D721Med (cell line): Measurements from ENCODE around the gene OAT.

Source experiments
- DNase-seq: peaks from one replicate; pipeline ENCODE4 v3.0.0; 2011; ENCODE audit warnings: low spot score; ENCODE audit not compliant: insufficient read length
- FAIRE-seq: peaks from 2 replicates; lab custom pipeline; 2011; peaks lifted over from hg19 to GRCh38; lab: Jason Lieb, UNC
- TF ChIP-seq, protein P1 (sequence below): IDR thresholded peaks from 2 replicates; pipeline ENCODE4 v1.5.1; 2012; ENCODE audit warnings: mild to moderate bottlenecking, control low read depth; ENCODE audit not compliant: insufficient read depth; ENCODE audit errors: missing control alignments

The OAT gene

GRCh38 chr10:124451276-124451675 lies 32.6 kb upstream of the OAT start:
- FAIRE-seq (no peak), DNase-seq (no peak)
- TF ChIP-seq, protein P1, sequence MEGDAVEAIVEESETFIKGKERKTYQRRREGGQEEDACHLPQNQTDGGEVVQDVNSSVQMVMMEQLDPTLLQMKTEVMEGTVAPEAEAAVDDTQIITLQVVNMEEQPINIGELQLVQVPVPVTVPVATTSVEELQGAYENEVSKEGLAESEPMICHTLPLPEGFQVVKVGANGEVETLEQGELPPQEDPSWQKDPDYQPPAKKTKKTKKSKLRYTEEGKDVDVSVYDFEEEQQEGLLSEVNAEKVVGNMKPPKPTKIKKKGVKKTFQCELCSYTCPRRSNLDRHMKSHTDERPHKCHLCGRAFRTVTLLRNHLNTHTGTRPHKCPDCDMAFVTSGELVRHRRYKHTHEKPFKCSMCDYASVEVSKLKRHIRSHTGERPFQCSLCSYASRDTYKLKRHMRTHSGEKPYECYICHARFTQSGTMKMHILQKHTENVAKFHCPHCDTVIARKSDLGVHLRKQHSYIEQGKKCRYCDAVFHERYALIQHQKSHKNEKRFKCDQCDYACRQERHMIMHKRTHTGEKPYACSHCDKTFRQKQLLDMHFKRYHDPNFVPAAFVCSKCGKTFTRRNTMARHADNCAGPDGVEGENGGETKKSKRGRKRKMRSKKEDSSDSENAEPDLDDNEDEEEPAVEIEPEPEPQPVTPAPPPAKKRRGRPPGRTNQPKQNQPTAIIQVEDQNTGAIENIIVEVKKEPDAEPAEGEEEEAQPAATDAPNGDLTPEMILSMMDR: no peak

DNA sequence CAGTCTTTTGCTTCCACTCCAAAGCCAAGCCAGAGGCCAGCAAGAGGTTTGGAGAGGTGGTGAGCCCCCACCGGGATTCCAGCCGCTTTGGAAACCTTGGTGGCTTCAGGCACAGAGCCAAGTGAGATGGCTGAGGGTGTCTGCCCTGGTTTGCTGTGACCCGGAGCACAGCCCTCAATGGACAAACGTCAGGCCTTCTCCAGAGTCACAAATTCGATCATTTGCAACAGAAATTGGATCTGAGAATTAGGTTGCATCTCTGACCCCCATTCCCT lies 32.0 kb upstream of the OAT start:
- TF ChIP-seq, protein P1: no peak
- DNase-seq: no peak
- FAIRE-seq: no peak

- TF ChIP-seq, protein P1: no peak
- no peak for FAIRE-seq
- no peak for DNase-seq
These were observed 31.5 kb upstream of the OAT start, which contains the start of gene NKX1-2 for GRCh38 chr10:124450012-124450782. NKX1-2 (minus strand) TSS chr10:124450035; CDS start chr10:124449943, 92 bp downstream.

DNA sequence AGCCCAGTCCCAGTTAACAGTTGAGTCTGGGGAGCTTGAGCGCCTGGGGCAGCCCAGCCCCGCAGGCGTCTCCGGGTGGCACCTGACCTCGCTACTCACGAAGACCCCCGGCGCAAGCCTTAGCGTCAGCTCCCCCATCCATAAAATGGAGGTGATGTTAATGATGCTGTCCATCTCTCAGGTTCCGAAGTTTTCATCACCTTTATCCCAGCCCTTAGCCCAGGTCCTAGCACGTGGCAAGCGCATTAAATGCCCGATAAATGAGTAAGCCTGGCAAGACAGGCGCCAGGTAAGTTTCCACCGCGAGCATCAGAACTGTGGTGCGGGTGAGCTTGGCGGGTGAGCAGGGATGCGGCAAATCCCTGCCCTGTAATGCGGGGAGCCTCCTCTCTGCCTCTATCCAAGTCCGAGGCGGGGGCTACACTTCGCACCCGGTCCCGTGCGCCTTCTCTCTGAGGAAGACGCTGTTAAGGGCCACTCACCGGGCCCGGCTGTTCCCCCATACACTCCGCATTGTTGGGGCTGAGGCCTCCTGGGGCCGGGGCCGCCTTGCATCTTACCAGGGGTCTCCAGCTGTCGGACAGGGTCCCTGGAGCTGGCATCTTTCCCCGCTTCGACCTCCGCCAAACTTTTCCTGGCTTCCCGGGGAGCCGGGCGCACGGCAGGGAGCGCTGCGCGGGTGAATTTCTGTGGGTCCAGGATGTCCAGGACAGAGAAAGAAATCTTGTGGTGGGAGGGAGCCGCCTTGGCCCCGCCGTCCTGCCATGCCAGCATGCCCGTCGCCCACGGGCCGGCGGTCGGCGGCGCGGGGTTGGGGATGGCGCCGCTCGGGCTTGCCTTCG lies 30.7 kb upstream of the OAT start:
- no peak for FAIRE-seq
- TF ChIP-seq, protein P1: no peak
- DNase-seq: no peak

- FAIRE-seq: no peak
- TF ChIP-seq, protein P1: no peak
- DNase-seq: no peak
These were observed 30.0 kb upstream of the OAT start for GRCh38 chr10:124448696-124449169.

DNA sequence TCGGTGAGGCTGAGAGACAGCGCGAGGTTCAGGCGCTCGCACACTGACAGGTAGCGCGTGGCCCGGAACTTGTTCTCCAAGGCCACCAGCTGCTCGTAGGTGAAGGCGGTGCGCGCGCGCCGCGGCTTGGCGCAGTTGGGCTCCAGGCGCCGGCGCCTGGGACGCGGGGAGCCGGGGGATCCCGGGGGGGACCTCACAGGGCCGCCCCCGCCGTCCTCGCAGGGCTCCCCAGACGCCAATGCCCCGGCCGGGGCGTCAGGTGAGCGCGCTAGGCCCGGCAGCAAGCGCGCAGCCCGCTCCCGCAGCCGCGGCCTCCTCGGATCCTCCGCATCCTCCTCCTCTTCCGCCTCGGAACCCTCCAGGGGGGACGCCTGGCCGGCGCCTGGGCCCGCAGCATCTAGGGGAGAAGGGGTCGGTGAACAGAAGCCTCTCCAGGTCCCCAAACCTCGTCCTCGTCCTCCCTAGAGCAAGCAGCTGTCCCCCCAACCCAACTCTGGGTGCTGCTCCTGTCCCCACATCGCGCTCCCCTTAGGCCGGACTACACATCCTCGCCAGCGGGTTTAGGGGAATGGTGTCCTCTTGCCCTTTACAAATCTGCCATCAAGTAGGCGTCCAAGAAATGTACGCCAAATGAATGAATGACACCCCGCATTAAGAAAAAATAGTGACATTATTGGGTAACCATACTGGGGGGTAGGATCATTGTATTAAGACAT lies 29.2 kb upstream of the OAT start:
- FAIRE-seq (no peak), DNase-seq (no peak)
- TF ChIP-seq, protein P1: no peak
